ENCODE measurements around the gene CTSD. TPM values are rescaled to one million over a fixed set of nuclear protein-coding genes. Genes with fewer than 3 reads are reported as not detected.

CTSD gene
- total RNA-seq, 1 experiment from 2014 or later = 158 TPM

GRCh38 chr11:1744891-1745700, 18.6 kb downstream of the CTSD start:
- TF ChIP-seq CTCF (conservative IDR thresholded peaks at IDR 0.05) = no peak
- Histone ChIP-seq H3K79me1 (ENCODE audit: insufficient read depth, low read depth, low read length, poor library complexity, severe bottlenecking) (no peaks in the 10 kb centered on the region), H3K4me2 (ENCODE audit: insufficient read depth, insufficient read length, low read length) (no peak overlapping the region), H3K4ac (ENCODE audit: low read depth, low read length) (no peak overlapping the region), H3K18ac (ENCODE audit: insufficient read length, low read depth, low read length) (no peak overlapping the region), H2AFZ (ENCODE audit: low read length) (no peak overlapping the region), H3K9me3 (ENCODE audit: control insufficient read depth, low read depth, low read length) (no peaks in the 10 kb centered on the region), H2AK5ac (ENCODE audit: insufficient read length, low read length) (no peak overlapping the region), H4K5ac (ENCODE audit: insufficient read length, low read depth, low read length) (no peak overlapping the region), H3K14ac (ENCODE audit: insufficient read depth, low read length) (no peak overlapping the region), H2BK5ac (ENCODE audit: insufficient read length, low read length) (no peak overlapping the region), H4K20me1 (ENCODE audit: control insufficient read depth, insufficient read depth, insufficient read length) (peaks cover 11% of the 10 kb centered on the region), H3T11ph (ENCODE audit: low read length) (no peak overlapping the region), H3K27me3 (ENCODE audit: insufficient read depth, low read length) (peaks cover 16% of the 10 kb centered on the region; the same call in 1 of the 2 replicates), H3K4me1 (ENCODE audit: insufficient read depth, low read length) (no peaks in the 10 kb centered on the region; the same call in 1 of the 2 replicates), H3K79me2 (ENCODE audit: insufficient read depth, low read length) (no peaks in the 10 kb centered on the region), H3K23ac (ENCODE audit: insufficient read length, low read depth, low read length) (no peak overlapping the region), H4K91ac (ENCODE audit: insufficient read length, low read depth, low read length) (no peak overlapping the region), H2BK20ac (ENCODE audit: low read depth, low read length, poor library complexity, severe bottlenecking) (no peak overlapping the region), H2BK12ac (ENCODE audit: insufficient read length, low read depth, low read length) (no peak overlapping the region), H3K23me2 (ENCODE audit: insufficient read length, low read depth, low read length, poor library complexity, severe bottlenecking) (peaks cover 5% of the 10 kb centered on the region), H4K8ac (replicated peaks; ENCODE audit: insufficient read length, low read depth, low read length) (no peak overlapping the region), H3K56ac (ENCODE audit: insufficient read length, low read depth, low read length) (no peak overlapping the region), H2BK120ac (ENCODE audit: low read depth, low read length, poor library complexity, severe bottlenecking) (no peak overlapping the region), H3K27ac (ENCODE audit: insufficient read length, low read depth, low read length) (no peak overlapping the region), H2BK15ac (ENCODE audit: low read depth, low read length) (no peak overlapping the region), H3K9ac (ENCODE audit: extremely low read depth, insufficient read length, low read length) (no peak overlapping the region)
- Mint-ChIP-seq H3K36me3 (ENCODE audit: insufficient read depth in 1 of 3, low read depth in 3 of 3) (peaks cover 0 to 4% (median 0%) of the 10 kb centered on the region in 3 experiments; a peak in 2 of 7 replicates), H3K4me1 (peaks cover 7 to 8% of the 10 kb centered on the region in 2 experiments), H3K4me3 (no peak overlapping the region), H3K27me3 (ENCODE audit: low read depth) (peaks cover 46% of the 10 kb centered on the region), H3K27ac (no peak overlapping the region), H3K9me3 (peaks cover 4 to 9% of the 10 kb centered on the region in 2 experiments; a peak in 4 of 5 replicates)
- WGBS (ENCODE audit: extremely low coverage, insufficient read length, low lambda C conversion rate) = no CpG with 5 or more reads among the region's 18 CpGs
- no peak for DNase-seq
